Raji (cell line): ENCODE results near the gene TBC1D10A.

Source experiments
- POLR2A ChIP-seq: IDR thresholded peaks from 2 replicates; pipeline ENCODE4 v1.6.1; 2011; ENCODE audit warnings: low read depth, low read length, control low read depth; ENCODE audit not compliant: insufficient read depth

The TBC1D10A gene

GRCh38 chr22:30332994-30333706 lies 6.4 kb upstream of the TBC1D10A start:
- no peak for TF ChIP-seq POLR2A

GRCh38 chr22:30332551-30332950 lies 5.8 kb upstream of the TBC1D10A start:
- no peak for TF ChIP-seq POLR2A

- TF ChIP-seq POLR2A: no peak
Observed at GRCh38 chr22:30328466-30329049, 1.8 kb upstream of the TBC1D10A start.

DNA sequence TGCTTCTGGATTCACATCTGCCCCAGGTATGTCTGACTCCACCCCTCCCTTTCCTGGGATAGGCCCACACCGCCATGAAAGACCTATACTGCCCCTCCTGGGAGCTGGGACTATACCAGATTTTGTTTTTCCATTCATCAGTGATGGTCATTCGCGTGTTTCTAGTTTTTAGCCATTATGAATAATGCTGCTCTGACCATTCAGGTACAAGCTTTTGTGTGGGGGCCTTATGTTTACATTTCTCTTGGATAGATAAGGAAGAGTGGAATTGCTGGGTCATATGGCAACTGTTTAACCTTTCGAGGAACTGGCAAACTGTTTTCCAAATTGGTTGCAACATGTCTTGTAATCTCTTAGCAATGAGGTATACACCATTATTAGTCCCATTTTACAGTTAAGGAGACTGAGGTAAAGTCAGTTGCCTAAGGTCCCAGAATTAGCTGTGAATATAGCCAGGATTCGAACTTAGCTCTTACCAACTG lies 1.2 kb upstream of the TBC1D10A start:
- no peak for TF ChIP-seq POLR2A

GRCh38 chr22:30326255-30326705 lies 461 bp downstream of the TBC1D10A start:
- no peak for TF ChIP-seq POLR2A

GRCh38 chr22:30325724-30326254 lies 952 bp downstream of the TBC1D10A start:
- no peak for TF ChIP-seq POLR2A

DNA sequence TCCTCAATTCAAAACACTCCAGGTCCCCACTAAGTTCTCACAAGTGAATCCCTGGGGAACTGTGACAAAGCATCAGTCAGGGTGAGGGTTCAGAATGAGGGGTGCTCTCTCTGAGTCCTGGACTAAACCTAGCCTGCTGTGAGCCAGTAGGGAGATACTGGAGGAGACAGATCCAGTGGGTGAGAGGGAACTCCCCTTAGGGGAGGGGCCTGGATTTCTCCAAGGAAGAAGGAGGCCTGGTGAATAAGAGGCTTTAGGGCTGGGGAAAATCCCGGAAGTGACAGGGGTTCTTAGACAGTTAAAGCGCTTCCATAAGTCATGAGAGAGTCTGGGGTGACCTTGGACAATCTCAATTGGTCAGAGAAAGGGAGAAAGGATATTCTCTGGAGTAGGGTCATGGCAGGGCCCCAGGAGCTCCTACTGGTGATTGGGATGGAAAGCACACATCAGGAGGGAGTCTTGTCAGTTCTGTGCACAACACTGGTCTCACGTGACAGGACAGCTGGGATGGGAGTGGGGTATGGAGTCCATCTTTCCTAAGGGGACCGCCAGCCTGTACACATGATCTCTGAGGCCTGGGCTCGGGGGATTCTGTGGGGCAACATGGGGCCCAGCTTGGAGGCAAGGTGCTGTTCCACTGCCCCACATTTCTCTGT lies 1.5 kb downstream of the TBC1D10A start:
- no peak for TF ChIP-seq POLR2A

DNA sequence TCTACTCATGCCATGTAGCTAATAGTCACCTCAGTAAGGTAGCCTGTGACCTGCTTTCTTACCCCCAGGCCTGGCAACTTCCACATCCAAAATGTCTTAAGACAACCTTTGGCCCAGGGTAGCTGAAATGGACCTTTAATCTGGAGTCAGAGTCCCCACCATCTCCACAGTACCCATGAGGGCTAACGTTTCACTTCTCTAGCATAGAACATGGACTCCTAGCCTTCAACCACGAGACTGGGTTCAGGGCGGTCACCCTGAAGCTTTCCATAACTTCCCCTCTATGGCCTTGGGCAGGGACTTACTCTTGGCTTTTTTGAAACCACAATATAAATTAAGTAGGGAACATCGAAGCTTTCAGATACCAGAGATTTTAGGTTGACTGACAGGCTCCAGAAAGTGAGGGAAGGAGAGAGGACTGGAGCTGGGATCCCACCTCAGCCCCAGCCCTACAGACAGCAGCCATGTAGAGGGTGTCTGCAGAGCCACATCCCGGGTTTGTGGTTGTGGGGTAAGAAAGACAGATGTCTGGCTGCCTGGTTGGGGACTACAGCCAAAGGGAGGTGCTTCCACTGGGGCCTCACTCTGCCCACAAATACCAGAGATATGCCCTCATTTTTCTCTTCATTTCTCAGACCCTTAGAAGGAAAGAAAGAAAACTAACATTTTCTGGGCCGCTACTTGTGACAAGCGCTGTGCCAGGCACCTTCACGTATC lies 2.6 kb downstream of the TBC1D10A start:
- TF ChIP-seq POLR2A: no peak

- no peak for TF ChIP-seq POLR2A
Observed at GRCh38 chr22:30323246-30323645, 3.5 kb downstream of the TBC1D10A start.

DNA sequence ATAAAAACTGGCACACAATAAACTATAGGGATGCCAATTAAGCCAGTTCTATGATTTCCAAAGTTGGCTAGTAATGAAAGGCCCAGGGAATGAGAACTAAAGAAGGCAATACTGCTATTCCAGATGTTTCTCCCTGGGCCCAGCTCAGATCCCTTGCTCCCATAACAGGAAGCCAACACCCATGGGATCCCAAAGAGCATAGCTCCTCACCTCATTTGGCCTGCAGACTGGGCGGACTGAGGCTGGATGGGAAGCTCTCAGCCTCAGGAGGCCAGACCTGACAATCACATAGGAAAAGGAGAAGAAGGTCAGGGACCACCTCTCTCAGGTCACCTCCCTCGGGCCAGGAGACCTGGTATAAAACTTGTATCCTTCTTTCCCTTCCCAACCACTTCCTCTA lies 5.3 kb downstream of the TBC1D10A start:
- no peak for TF ChIP-seq POLR2A

- TF ChIP-seq POLR2A: no peak
Observed at GRCh38 chr22:30320021-30320556, 6.7 kb downstream of the TBC1D10A start.

DNA sequence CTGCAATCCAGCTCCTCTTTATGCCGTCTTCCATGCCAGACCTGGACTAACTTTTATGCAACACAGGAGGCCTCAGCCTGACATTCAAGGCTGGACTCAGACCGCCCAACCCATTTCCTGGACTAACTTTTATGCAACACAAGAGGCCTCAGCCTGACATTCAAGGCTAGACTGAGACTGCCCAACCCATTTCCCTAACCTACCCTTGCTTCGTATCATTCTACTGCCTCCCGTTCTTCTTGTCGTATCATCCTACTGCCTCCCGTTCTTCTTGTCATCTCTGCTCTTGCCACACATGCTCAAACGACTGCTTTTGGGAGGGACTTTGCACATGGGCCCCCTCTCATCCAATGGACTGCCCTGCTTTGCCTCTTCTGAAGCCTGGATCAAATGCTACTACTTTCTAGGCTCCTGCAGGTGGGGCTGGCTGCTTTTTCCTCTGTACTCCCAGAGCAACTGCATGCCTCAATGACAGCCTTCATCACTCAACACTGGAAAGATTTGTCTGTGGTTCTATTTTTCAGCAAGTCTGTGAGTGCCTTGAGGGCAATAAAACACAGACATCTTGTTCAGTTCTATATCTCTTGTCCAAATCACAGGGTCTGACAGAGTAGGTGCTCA lies 7.8 kb downstream of the TBC1D10A start:
- no peak for TF ChIP-seq POLR2A

DNA sequence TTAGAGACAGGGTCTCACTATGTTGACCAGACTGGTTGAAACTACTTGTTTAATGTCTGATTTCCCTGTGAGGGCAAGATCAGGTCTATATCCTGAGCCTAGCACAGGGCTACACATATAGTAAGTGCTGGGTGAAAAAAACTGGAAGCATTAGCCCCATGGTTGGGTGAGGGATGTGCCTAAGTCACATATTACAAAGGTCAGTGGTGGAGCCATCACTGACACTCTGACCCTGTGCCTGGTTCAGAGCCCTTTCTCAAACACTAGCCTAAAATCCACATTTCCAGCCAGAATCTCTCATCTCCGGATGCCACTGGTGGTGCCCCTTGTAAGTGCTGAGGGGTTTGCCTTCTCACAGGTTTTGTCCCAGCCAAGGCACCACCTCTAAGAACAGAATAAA lies 9.0 kb downstream of the TBC1D10A start:
- TF ChIP-seq POLR2A: no peak

DNA sequence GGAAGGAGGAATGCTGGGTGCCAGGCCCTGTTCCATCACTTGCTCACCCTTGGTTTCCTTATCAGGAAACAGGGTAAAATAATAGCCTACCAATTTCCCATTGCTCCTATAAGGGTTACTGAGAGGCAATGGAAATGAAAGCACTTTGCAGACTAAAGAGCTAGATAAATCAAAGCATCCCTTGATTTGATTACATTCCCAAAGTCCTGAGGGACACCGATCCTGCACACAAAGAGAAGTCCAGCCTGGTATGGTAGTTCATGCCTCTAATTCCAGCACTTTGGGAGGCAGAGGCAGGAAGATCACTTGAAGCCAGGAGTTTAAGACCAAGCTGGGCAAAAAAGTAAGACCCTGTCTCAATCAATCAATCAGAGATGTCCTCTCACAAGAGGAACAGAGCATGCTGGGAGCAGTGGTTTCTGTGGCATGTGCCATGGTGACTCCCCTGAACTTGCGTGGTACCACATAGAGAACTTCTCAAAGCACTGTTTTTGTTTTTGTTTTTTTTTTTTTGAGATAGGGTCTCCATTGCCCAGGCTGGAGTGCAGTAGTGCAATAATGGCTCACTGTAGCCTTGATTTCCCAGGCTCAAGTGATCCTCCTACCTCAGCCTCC lies 10.7 kb downstream of the TBC1D10A start:
- TF ChIP-seq POLR2A: no peak
